ENCODE measurements around the gene PSMB11. TPM values are rescaled to one million over a fixed set of nuclear protein-coding genes. Genes with fewer than 3 reads are reported as not detected.

Gene PSMB11
- total RNA-seq, 1 experiment from 2014 or later: not detected

Other genes starting within 250 kb of the PSMB11 start
- not detected in 2 replicates for gene SLC7A7, start 226.8 kb upstream of the PSMB11 start, total RNA-seq (2014; rRNA removed)
- 114 and 180 TPM in 2 replicates for gene MRPL52, start 212.3 kb upstream of the PSMB11 start, total RNA-seq (2014; rRNA removed)
- gene MMP14, start 205.6 kb upstream of the PSMB11 start, total RNA-seq (2014; rRNA removed): 80.4 and 85.0 TPM in 2 replicates
- 46.5 and 59.3 TPM in 2 replicates for gene LRP10, start 170.5 kb upstream of the PSMB11 start, total RNA-seq (2014; rRNA removed)
- gene REM2, start 159.0 kb upstream of the PSMB11 start, total RNA-seq (2014; rRNA removed): 0.18 TPM in 1 of 2 replicates, not detected in the other
- gene RBM23, start 123.1 kb upstream of the PSMB11 start, total RNA-seq (2014; rRNA removed): 78.9 and 94.9 TPM in 2 replicates
- 101 and 113 TPM in 2 replicates for gene PRMT5, start 112.8 kb upstream of the PSMB11 start, total RNA-seq (2014; rRNA removed)
- 54.5 and 56.2 TPM in 2 replicates for gene HAUS4, start 85.1 kb upstream of the PSMB11 start, total RNA-seq (2014; rRNA removed)
- gene AJUBA, start 59.7 kb upstream of the PSMB11 start, total RNA-seq (2014; rRNA removed): 81.1 and 116 TPM in 2 replicates
- 5.8 and 6.2 TPM in 2 replicates for gene C14orf93, start 32.1 kb upstream of the PSMB11 start, total RNA-seq (2014; rRNA removed)
- 368 and 424 TPM in 2 replicates for gene PSMB5, start 7.3 kb upstream of the PSMB11 start, total RNA-seq (2014; rRNA removed)
- 14.8 and 16.4 TPM in 2 replicates for gene CDH24, start 15.3 kb downstream of the PSMB11 start, total RNA-seq (2014; rRNA removed)
- 112 and 116 TPM in 2 replicates for gene ACIN1, start 52.9 kb downstream of the PSMB11 start, total RNA-seq (2014; rRNA removed)
- gene C14orf119, start 53.3 kb downstream of the PSMB11 start, total RNA-seq (2014; rRNA removed): 26.7 and 49.6 TPM in 2 replicates
- gene CIROP, start 62.8 kb downstream of the PSMB11 start, total RNA-seq (2014; rRNA removed): not detected in 2 replicates
- not detected in 2 replicates for gene CEBPE, start 77.0 kb downstream of the PSMB11 start, total RNA-seq (2014; rRNA removed)
- gene SLC7A8, start 141.4 kb downstream of the PSMB11 start, total RNA-seq (2014; rRNA removed): 0.63 and 3.8 TPM in 2 replicates
- gene RNF212B, start 195.7 kb downstream of the PSMB11 start, total RNA-seq (2014; rRNA removed): not detected in 2 replicates
- gene HOMEZ, start 243.9 kb downstream of the PSMB11 start, total RNA-seq (2014; rRNA removed): 4.1 and 7.7 TPM in 2 replicates

Measured in PC-3 (cell line).